Measurements from ENCODE around the gene WWOX. TPM values are rescaled to one million over a fixed set of nuclear protein-coding genes. Genes with fewer than 3 reads are reported as not detected.

The WWOX gene
- total and polyA plus RNA-seq, 2 of the 13 experiments (the other 11 are each of a cell fraction or from before 2014, with no cell fraction given) = 9.1 to 37.4 TPM

DNA sequence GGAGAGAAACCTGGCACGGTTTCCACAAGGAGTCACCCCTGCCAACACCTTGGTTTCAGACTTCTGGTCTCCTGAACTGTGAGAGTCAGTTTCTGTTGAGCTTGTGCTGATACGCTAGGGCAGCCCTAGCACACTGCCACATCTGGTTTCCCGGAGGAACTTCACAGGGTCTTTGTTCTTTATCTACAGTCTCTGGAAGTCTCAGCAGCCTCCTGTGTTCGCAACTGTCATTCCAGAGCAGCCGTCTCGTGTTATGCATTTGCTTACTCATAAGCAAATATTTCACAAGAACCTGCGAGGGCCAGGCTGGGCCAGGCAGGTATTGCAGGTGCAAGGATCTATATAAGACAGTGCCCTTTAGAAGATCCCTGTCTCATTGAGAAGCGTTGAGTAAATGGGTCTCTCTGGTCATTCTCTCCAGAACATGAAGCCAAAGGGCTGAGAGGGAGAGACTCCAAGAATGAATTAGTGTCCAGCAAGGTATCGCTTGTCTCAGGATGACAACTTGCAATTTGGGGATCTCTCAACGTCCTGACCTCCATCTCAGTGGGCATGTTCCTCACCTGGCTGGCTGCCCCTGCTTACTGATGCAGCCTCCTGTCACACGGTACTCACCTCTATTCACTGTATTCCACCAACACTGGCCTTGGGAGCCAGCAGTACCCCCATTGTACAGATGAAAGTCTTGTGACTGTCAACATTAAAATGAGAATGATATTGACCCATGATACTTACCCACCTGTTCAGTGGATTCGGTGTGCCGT lies 141.2 kb downstream of the WWOX start (continued):
- TF ChIP-seq, protein P1, sequence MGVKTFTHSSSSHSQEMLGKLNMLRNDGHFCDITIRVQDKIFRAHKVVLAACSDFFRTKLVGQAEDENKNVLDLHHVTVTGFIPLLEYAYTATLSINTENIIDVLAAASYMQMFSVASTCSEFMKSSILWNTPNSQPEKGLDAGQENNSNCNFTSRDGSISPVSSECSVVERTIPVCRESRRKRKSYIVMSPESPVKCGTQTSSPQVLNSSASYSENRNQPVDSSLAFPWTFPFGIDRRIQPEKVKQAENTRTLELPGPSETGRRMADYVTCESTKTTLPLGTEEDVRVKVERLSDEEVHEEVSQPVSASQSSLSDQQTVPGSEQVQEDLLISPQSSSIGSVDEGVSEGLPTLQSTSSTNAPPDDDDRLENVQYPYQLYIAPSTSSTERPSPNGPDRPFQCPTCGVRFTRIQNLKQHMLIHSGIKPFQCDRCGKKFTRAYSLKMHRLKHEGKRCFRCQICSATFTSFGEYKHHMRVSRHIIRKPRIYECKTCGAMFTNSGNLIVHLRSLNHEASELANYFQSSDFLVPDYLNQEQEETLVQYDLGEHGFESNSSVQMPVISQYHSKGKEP (CRISPR knock-in tag; IDR thresholded peaks at IDR 0.05) = no peak
- TF ChIP-seq ZKSCAN1 (IDR thresholded peaks at IDR 0.05; ENCODE audit: low read length) = no peak
- no peak; the same call in 1 of the 2 replicates for TF ChIP-seq MYNN (CRISPR knock-in tag; IDR thresholded peaks at IDR 0.05; ENCODE audit: low read depth)
- TF ChIP-seq ZNF546 (CRISPR knock-in tag; conservative IDR thresholded peaks at IDR 0.05) = no peak
- TF ChIP-seq, protein P2, sequence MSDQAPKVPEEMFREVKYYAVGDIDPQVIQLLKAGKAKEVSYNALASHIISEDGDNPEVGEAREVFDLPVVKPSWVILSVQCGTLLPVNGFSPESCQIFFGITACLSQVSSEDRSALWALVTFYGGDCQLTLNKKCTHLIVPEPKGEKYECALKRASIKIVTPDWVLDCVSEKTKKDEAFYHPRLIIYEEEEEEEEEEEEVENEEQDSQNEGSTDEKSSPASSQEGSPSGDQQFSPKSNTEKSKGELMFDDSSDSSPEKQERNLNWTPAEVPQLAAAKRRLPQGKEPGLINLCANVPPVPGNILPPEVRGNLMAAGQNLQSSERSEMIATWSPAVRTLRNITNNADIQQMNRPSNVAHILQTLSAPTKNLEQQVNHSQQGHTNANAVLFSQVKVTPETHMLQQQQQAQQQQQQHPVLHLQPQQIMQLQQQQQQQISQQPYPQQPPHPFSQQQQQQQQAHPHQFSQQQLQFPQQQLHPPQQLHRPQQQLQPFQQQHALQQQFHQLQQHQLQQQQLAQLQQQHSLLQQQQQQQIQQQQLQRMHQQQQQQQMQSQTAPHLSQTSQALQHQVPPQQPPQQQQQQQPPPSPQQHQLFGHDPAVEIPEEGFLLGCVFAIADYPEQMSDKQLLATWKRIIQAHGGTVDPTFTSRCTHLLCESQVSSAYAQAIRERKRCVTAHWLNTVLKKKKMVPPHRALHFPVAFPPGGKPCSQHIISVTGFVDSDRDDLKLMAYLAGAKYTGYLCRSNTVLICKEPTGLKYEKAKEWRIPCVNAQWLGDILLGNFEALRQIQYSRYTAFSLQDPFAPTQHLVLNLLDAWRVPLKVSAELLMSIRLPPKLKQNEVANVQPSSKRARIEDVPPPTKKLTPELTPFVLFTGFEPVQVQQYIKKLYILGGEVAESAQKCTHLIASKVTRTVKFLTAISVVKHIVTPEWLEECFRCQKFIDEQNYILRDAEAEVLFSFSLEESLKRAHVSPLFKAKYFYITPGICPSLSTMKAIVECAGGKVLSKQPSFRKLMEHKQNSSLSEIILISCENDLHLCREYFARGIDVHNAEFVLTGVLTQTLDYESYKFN (CRISPR knock-in tag; conservative IDR thresholded peaks at IDR 0.05) = 0 out of 2 replicates have a peak, but pooled peaks have one; percentile 33
- TF ChIP-seq FOXO1 (CRISPR knock-in tag; IDR thresholded peaks at IDR 0.05) = peak; percentile 13; the same call in 1 of the 2 replicates
- TF ChIP-seq SCMH1 (CRISPR knock-in tag; IDR thresholded peaks at IDR 0.05; ENCODE audit: borderline replicate concordance) = no peak
- TF ChIP-seq ZNF747 (CRISPR knock-in tag; IDR thresholded peaks at IDR 0.05; ENCODE audit: borderline replicate concordance) = no peak
- TF ChIP-seq CCAR2 (optimal IDR thresholded peaks at IDR 0.05; ENCODE audit: low read depth, low read length) = no peak
- TF ChIP-seq, protein P3, sequence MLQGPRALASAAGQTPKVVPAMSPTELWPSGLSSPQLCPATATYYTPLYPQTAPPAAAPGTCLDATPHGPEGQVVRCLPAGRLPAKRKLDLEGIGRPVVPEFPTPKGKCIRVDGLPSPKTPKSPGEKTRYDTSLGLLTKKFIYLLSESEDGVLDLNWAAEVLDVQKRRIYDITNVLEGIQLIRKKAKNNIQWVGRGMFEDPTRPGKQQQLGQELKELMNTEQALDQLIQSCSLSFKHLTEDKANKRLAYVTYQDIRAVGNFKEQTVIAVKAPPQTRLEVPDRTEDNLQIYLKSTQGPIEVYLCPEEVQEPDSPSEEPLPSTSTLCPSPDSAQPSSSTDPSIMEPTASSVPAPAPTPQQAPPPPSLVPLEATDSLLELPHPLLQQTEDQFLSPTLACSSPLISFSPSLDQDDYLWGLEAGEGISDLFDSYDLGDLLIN (CRISPR knock-in tag; IDR thresholded peaks at IDR 0.05; ENCODE audit: borderline replicate concordance) = no peak
- TF ChIP-seq TAF1 (CRISPR knock-in tag; IDR thresholded peaks at IDR 0.05) = no peak
- TF ChIP-seq FOXK2 (IDR thresholded peaks at IDR 0.05) = no peak
- TF ChIP-seq CBX1 (IDR thresholded peaks at IDR 0.05; ENCODE audit: low read depth) = no peak
- TF ChIP-seq ZNF432 (CRISPR knock-in tag; IDR thresholded peaks at IDR 0.05; ENCODE audit: borderline replicate concordance) = no peak
- 0 out of 2 replicates have a peak, but pooled peaks have one; percentile 52 for TF ChIP-seq MTA1 (CRISPR knock-in tag; IDR thresholded peaks at IDR 0.05; ENCODE audit: borderline replicate concordance)
- TF ChIP-seq, protein P4, sequence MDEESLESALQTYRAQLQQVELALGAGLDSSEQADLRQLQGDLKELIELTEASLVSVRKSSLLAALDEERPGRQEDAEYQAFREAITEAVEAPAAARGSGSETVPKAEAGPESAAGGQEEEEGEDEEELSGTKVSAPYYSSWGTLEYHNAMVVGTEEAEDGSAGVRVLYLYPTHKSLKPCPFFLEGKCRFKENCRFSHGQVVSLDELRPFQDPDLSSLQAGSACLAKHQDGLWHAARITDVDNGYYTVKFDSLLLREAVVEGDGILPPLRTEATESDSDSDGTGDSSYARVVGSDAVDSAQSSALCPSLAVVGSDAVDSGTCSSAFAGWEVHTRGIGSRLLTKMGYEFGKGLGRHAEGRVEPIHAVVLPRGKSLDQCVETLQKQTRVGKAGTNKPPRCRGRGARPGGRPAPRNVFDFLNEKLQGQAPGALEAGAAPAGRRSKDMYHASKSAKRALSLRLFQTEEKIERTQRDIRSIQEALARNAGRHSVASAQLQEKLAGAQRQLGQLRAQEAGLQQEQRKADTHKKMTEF (CRISPR knock-in tag; IDR thresholded peaks at IDR 0.05) = peak; percentile 78
- TF ChIP-seq, protein P5, sequence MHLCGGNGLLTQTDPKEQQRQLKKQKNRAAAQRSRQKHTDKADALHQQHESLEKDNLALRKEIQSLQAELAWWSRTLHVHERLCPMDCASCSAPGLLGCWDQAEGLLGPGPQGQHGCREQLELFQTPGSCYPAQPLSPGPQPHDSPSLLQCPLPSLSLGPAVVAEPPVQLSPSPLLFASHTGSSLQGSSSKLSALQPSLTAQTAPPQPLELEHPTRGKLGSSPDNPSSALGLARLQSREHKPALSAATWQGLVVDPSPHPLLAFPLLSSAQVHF (CRISPR knock-in tag; IDR thresholded peaks at IDR 0.05) = no peak
- TF ChIP-seq MXD4 (CRISPR knock-in tag; IDR thresholded peaks at IDR 0.05) = peak; percentile 68; the same call in 1 of the 2 replicates
- TF ChIP-seq CBX5 (CRISPR knock-in tag; IDR thresholded peaks at IDR 0.05; ENCODE audit: borderline replicate concordance) = peak; percentile 68; the same call in 1 of the 2 replicates
